Bronchial epithelial cell (primary cell): ENCODE measurements around the gene CHST10. TPM values are rescaled to one million over a fixed set of nuclear protein-coding genes. Genes with fewer than 3 reads are reported as not detected.
"Not testable (repeated sequence)": the region's sequence is repeated elsewhere in the genome, so short reads cannot be mapped to it uniquely, and the experiment has no call there.

Experiments used
- DNase-seq: peaks from one replicate; pipeline ENCODE4 v3.0.0-alpha.2; 2010; ENCODE audit warnings: low read depth
- FAIRE-seq: peaks from 2 replicates; lab custom pipeline; 2011; peaks lifted over from hg19 to GRCh38; lab: Jason Lieb, UNC
- H3K27me3 ChIP-seq: 2 replicates; pipeline ENCODE4 v1.5.1; 2011; ENCODE audit warnings: low read length; ENCODE audit not compliant: control insufficient read depth, insufficient read depth
- H3K36me3 ChIP-seq: 2 replicates; pipeline ENCODE4 v1.5.1; 2011; ENCODE audit warnings: low read length; ENCODE audit not compliant: control insufficient read depth, insufficient read depth
- H3K4me3 ChIP-seq: 2 replicates; pipeline ENCODE4 v1.5.1; 2011; ENCODE audit warnings: mild to moderate bottlenecking, low read depth, low read length, control low read depth
- total RNA-seq: library from RNA; depleted of rRNA; stranded (reverse); fragments of >200 nt; gene quantifications from 2 replicates; pipeline ENCODE4 v1.2.1, GENCODE V29; 2014
- TF ChIP-seq, protein P1 (sequence below): IDR thresholded peaks from 2 replicates; pipeline ENCODE4 v1.5.1; 2011; ENCODE audit warnings: mild to moderate bottlenecking, moderate library complexity, low read length, control low read depth, inconsistent platforms; ENCODE audit not compliant: insufficient read depth, severe bottlenecking

Gene CHST10
- total RNA-seq, 1 donor from 2014 or later: 2.6 TPM

DNA sequence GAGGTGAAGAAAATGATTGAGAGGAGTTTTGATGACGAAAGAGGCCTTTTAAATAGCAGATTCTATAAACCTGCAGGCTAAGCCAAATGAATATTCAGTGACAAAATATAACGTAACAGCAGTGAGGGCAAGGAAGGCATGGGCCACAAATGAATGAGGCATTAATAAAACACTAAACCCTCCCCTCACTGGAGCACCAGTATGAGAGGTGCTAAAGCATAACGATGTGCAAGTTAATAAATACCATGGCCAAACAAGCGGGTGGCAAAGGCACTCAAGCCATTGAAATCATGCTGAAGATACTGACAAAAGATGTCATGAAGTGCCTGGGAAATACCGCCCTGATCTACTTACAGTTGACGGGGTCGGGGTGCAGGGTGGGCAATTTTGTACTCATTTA lies 64.9 kb downstream of the CHST10 start:
- Histone ChIP-seq H3K36me3 (no peaks in the 10 kb centered on the region), H3K27me3 (no peaks in the 10 kb centered on the region), H3K4me3 (no peak overlapping the region)
- TF ChIP-seq, protein P1, sequence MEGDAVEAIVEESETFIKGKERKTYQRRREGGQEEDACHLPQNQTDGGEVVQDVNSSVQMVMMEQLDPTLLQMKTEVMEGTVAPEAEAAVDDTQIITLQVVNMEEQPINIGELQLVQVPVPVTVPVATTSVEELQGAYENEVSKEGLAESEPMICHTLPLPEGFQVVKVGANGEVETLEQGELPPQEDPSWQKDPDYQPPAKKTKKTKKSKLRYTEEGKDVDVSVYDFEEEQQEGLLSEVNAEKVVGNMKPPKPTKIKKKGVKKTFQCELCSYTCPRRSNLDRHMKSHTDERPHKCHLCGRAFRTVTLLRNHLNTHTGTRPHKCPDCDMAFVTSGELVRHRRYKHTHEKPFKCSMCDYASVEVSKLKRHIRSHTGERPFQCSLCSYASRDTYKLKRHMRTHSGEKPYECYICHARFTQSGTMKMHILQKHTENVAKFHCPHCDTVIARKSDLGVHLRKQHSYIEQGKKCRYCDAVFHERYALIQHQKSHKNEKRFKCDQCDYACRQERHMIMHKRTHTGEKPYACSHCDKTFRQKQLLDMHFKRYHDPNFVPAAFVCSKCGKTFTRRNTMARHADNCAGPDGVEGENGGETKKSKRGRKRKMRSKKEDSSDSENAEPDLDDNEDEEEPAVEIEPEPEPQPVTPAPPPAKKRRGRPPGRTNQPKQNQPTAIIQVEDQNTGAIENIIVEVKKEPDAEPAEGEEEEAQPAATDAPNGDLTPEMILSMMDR: no peak
- FAIRE-seq (no peak), DNase-seq (no peak)

DNA sequence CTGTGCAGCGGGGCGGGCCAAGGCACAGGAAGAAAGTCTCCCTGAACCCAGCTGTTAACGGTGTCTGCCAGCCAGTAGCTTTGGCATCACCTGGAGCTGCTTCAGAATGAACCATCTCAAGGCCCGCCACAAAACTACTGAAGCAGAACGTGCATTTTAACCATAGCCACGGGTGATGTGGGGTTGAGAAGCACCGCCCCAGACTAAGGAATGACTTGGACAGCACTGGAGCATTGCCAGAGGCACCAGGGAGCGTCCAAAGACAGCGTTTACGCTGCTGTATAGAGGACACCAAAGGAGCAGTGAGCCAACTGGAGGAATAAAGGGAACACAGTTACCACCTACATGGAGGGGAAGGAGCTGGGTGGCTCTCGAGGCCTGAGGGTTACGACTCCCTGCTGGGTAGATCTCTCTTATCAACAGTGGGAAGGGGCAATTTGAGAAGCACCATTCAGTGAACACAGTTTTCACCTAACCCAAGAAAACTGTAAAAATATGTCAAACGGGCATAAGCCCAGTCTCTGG lies 66.7 kb downstream of the CHST10 start:
- no peak overlapping the region for H3K4me3 ChIP-seq
- FAIRE-seq (no peak), DNase-seq (no peak)
- no peaks in the 10 kb centered on the region for H3K36me3 ChIP-seq
- no peaks in the 10 kb centered on the region for H3K27me3 ChIP-seq
- TF ChIP-seq, protein P1: no peak

DNA sequence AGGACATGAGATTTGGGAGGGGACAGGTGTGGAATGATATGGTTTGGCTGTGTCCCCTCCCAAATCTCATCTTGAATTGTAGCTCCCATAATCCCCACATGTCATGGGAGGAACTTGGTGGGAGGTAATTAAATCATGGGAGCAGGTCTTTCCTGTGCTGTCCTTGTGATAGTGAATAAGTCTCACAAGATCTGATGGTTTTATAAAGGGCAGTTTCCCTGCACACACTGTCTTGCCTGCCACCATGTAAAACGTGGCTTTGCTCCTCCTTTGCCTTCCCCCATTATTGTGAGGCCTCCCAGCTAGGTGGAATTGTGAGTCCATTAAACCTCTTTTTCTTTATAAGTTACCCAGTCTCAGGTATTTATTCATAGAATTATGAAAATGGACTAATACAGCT lies 72.3 kb downstream of the CHST10 start:
- FAIRE-seq, H3K4me3 ChIP-seq: not testable (repeated sequence)

DNA sequence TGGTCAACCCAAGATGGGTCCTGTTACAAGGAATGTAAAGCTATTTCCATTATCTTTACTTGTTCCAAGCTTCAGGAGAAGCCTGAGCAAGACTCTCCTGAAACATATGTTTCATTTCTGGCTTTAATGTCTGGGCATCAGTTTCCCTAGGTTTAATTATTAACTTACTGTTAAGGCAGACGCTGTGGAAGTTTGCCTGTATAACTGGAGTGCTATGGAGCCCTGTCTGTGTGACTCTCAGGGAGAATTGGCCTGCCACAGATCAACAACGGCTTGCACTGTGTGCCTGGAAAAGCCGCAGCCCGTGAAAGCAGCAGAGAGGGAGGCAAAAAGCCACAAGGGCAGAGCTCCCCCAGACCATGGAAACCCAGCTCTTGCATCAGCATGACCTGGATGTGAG lies 73.0 kb downstream of the CHST10 start:
- Histone ChIP-seq H3K4me3 (no peak overlapping the region), H3K27me3 (no peaks in the 10 kb centered on the region), H3K36me3 (no peaks in the 10 kb centered on the region)
- TF ChIP-seq, protein P1: no peak
- DNase-seq (no peak), FAIRE-seq (no peak)

More for the DNA sequence above, 72.3 kb downstream of the CHST10 start:
- not testable (repeated sequence) for DNase-seq, H3K27me3 ChIP-seq, H3K36me3 ChIP-seq

DNA sequence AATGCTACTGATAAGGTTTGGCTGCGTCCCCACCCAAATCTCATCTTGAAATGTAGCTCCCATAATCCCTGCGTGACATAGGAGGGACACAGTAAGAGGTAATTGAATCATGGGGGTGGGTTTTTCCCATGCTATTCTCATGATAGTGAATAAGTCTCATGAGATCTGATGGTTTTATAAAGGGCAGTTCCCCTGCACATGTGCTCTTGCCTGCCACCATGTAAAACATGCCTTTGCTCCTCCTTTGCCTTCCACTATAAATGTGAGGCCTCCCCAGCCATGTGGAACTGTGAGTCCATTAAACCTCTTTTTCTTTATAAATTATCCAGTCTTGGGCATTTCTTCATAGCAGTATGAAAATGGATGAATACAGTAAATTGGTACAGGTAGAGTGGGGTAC lies 75.0 kb downstream of the CHST10 start:
- not testable (repeated sequence) for H3K36me3 ChIP-seq, H3K4me3 ChIP-seq, DNase-seq, FAIRE-seq, H3K27me3 ChIP-seq

Other genes starting within 250 kb of the CHST10 start
- gene LONRF2, start 95.2 kb downstream of the CHST10 start, total RNA-seq: under 0.01 TPM in 1 of 2 replicates, not detected in the other
- gene NMS, start 52.8 kb upstream of the CHST10 start, total RNA-seq: not detected in 2 replicates
- 25.3 and 40.7 TPM in 2 replicates for gene PDCL3, start 145.3 kb upstream of the CHST10 start, total RNA-seq